ENCODE data around the gene USF2. TPM values are rescaled to one million over a fixed set of nuclear protein-coding genes. Genes with fewer than 3 reads are reported as not detected.

USF2 gene
- total and polyA plus RNA-seq, 10 of the 15 experiments (the other 5 are each of a cell fraction or from before 2014, with no cell fraction given) = 0.56 to 157 (median 65.5) TPM

- TF ChIP-seq HDGF (IDR thresholded peaks at IDR 0.05) (peak; percentile 87), NKRF (conservative IDR thresholded peaks at IDR 0.05) (no peak; the same call in 1 of the 2 replicates), TAF1 (IDR thresholded peaks at IDR 0.05; ENCODE audit: borderline replicate concordance, low read depth, low read length) (peak; percentile 84), IKZF2 (IDR thresholded peaks at IDR 0.05) (peak in 1 of 2 experiments; percentile 66; a peak in 2 of 4 replicates), MXI1 (IDR thresholded peaks at IDR 0.05; ENCODE audit: low read depth, low read length) (no peak), SRF (IDR thresholded peaks at IDR 0.05; ENCODE audit: low read depth in 2 of 2, low read length in 2 of 2) (no peak)
Observed at GRCh38 chr19:35248310-35249145, 20.2 kb upstream of the USF2 start, which contains the start of gene LSR (continued).

GRCh38 chr19:35249146-35249847, 19.5 kb upstream of the USF2 start:
- ChIA-PET CTCF (no interaction called here), POLR2A (no interaction called here), RAD21 (ENCODE audit: unreplicated experiment) (interaction anchor here (1.1 to 1.6 kb wide), 2 partner anchors 16 to 108 kb away, joined by 5 to 6 read pairs; no protein-coding TSS in a partner anchor), SMC1A (ENCODE audit: uncharacterized antibody, unreplicated experiment) (interaction anchor here (2.1 kb wide), 1 partner anchor 8 kb away, joined by 7 read pairs; no protein-coding TSS in a partner anchor)
- Histone ChIP-seq H3K9ac (ENCODE audit: control insufficient read depth, insufficient read depth, low read length) (peak overlapping the region; percentile 88), H3K27ac (ENCODE audit: control insufficient read depth, insufficient read depth) (peak overlapping the region; percentile 95), H4K20me1 (ENCODE audit: control insufficient read depth, insufficient read depth) (no peaks in the 10 kb centered on the region), H3K4me3 (peak overlapping the region; percentile 90), H3K9me3 (replicated peaks; ENCODE audit: control insufficient read depth, insufficient read depth, low read length) (no peaks in the 10 kb centered on the region; the same call in 1 of the 3 replicates), H2AFZ (ENCODE audit: control insufficient read depth, low read depth, low read length) (peak overlapping the region; percentile 97), H3K4me2 (ENCODE audit: control insufficient read depth, insufficient read depth) (peak overlapping the region; percentile 98), H3K4me1 (ENCODE audit: control insufficient read depth, insufficient read depth, low read length) (peaks cover 4% of the 10 kb centered on the region; the same call in 1 of the 2 replicates), H3K36me3 (ENCODE audit: control insufficient read depth in 2 of 2, insufficient read depth in 2 of 2, low read length in 1 of 2) (peaks cover 0 to 6% of the 10 kb centered on the region in 2 experiments; a peak in 3 of 4 replicates), H3K79me2 (ENCODE audit: control insufficient read depth, insufficient read depth, low read length) (peaks cover 19% of the 10 kb centered on the region), H3K27me3 (replicated peaks in 1 of 2; ENCODE audit: control insufficient read depth in 2 of 2, insufficient read depth in 2 of 2, low read length in 1 of 2) (no peaks in the 10 kb centered on the region)
- intact Hi-C loops (cut with micrococcal nuclease; ENCODE audit: unreplicated experiment) = loop anchor here (5.0 kb wide), 1 partner anchor 107 kb away; the partner anchor contains the start of gene FXYD7
- in situ Hi-C loops (cut with MboI) = no loop called here
- WGBS (ENCODE audit: insufficient coverage, insufficient replicate concordance, low lambda C conversion rate, missing lambda C conversion rate) = 10% methylated on average over 38 of the region's 39 CpGs
- BruUV-seq (replicated peaks) = no TSS peak
- ATAC-seq (peak; percentile 2), DNase-seq (ENCODE audit: low read depth, low spot score) (no peak), FAIRE-seq (no peak)
- TF ChIP-seq STAT3 (IDR thresholded peaks at IDR 0.05; ENCODE audit: low read depth, low read length) (no peak), SRF (IDR thresholded peaks at IDR 0.05; ENCODE audit: low read depth in 2 of 2, low read length in 2 of 2) (peak in 1 of 2 experiments; percentile 81; a peak in 1 of 4 replicates), ZBTB11 (CRISPR knock-in tag; IDR thresholded peaks at IDR 0.05) (no peak), EGR1 (IDR thresholded peaks at IDR 0.05; ENCODE audit: borderline replicate concordance in 1 of 2, low read depth in 2 of 2, low read length in 2 of 2) (no peak), PKNOX1 (IDR thresholded peaks at IDR 0.05) (no peak), SMAD5 (IDR thresholded peaks at IDR 0.05; ENCODE audit: low read depth) (no peak; the same call in 1 of the 2 replicates), TCF12 (IDR thresholded peaks at IDR 0.05; ENCODE audit: low read depth, low read length) (no peak), EED (IDR thresholded peaks at IDR 0.05; ENCODE audit: low read depth) (peak; percentile 83), TAF1 (IDR thresholded peaks at IDR 0.05; ENCODE audit: borderline replicate concordance, low read depth, low read length) (no peak)
